WTC11 (cell line): ENCODE results near the gene HOXA9. TPM values are rescaled to one million over a fixed set of nuclear protein-coding genes. Genes with fewer than 3 reads are reported as not detected.

ENCODE experiments used
- ATAC-seq: fragments of 200-7000 bp; cut with Tn5 transposase; 2 replicates; pipeline ENCODE4 v1.10.0; 2021; ENCODE audit warnings: mild to moderate bottlenecking, moderate library complexity
- CTCF ChIA-PET: fragments of 300-600 bp; sonication (Branson Sonifier 250); formaldehyde crosslinking; loops from one replicate; lab custom pipeline; 2021; ENCODE audit warnings: antibody characterized with exemption; lab: Charles Lee
- POLR2A ChIA-PET: fragments of 350-600 bp; sonication (Branson Sonifier 250); formaldehyde crosslinking; loops from one replicate; lab custom pipeline; 2021; ENCODE audit warnings: antibody characterized with exemption; lab: Charles Lee
- DNase-seq: peaks from one replicate; pipeline ENCODE4 v3.0.0; 2021; ENCODE audit warnings: low spot score
- H3K27ac Mint-ChIP-seq: 2 replicates; pipeline ENCODE4 v1.8.0; 2021; ENCODE audit warnings: mixed read lengths
- H3K27me3 Mint-ChIP-seq: 2 replicates; pipeline ENCODE4 v1.8.0; 2021; ENCODE audit warnings: low read depth, mild to moderate bottlenecking, moderate library complexity, mixed read lengths
- H3K36me3 Mint-ChIP-seq: 2 replicates; pipeline ENCODE4 v1.8.0; 2021; ENCODE audit warnings: mixed read lengths
- H3K4me1 Mint-ChIP-seq: 2 replicates; pipeline ENCODE4 v1.8.0; 2022; ENCODE audit warnings: mixed read lengths
- H3K4me3 Mint-ChIP-seq: 2 replicates; pipeline ENCODE4 v1.8.0; 2021; ENCODE audit warnings: mild to moderate bottlenecking, moderate library complexity, mixed read lengths
- H3K9me3 Mint-ChIP-seq: 2 replicates; pipeline ENCODE4 v1.8.0; 2021; ENCODE audit warnings: mixed read lengths
- E2F1 ChIP-seq: sonication (generic); formaldehyde crosslinking; IDR thresholded peaks from 2 replicates; pipeline ENCODE4 v1.8.0; 2022; ENCODE audit warnings: mild to moderate bottlenecking, missing genetic modification reagents
- E2F4 ChIP-seq: sonication (generic); formaldehyde crosslinking; IDR thresholded peaks from 2 replicates; pipeline ENCODE4 v1.8.1; 2022; ENCODE audit warnings: low read depth, mild to moderate bottlenecking, moderate library complexity, missing genetic modification reagents, borderline replicate concordance
- E2F5 ChIP-seq: sonication (generic); formaldehyde crosslinking; IDR thresholded peaks from 2 replicates; pipeline ENCODE4 v1.8.1; 2022; ENCODE audit warnings: mild to moderate bottlenecking, moderate library complexity, missing genetic modification reagents
- JUN ChIP-seq: sonication (generic); formaldehyde crosslinking; IDR thresholded peaks from 2 replicates; pipeline ENCODE4 v1.8.0; 2023; ENCODE audit warnings: mild to moderate bottlenecking, missing genetic modification reagents
- MLX ChIP-seq: sonication (generic); formaldehyde crosslinking; IDR thresholded peaks from 2 replicates; pipeline ENCODE4 v1.8.1; 2023; ENCODE audit warnings: mild to moderate bottlenecking, missing genetic modification reagents, moderate library complexity
- PRRX2 ChIP-seq: fragments of 250-450 bp; sonication (Bioruptor Pico); IDR thresholded peaks from 2 replicates; pipeline ENCODE4 v1.8.0; 2021; ENCODE audit warnings: mild to moderate bottlenecking
- ZNF138 ChIP-seq: sonication (generic); formaldehyde crosslinking; conservative IDR thresholded peaks from 2 replicates; pipeline ENCODE4 v1.8.1; 2022; ENCODE audit warnings: mild to moderate bottlenecking, moderate library complexity, missing genetic modification reagents
- ZNF281 ChIP-seq: sonication (generic); formaldehyde crosslinking; IDR thresholded peaks from 2 replicates; pipeline ENCODE4 v1.8.0; 2023; ENCODE audit warnings: mild to moderate bottlenecking, missing genetic modification reagents
- ZNF671 ChIP-seq: fragments of 250-450 bp; sonication (Bioruptor Pico); IDR thresholded peaks from 2 replicates; pipeline ENCODE4 v1.8.0; 2021; ENCODE audit warnings: mild to moderate bottlenecking
- ZSCAN18 ChIP-seq: fragments of 250-450 bp; sonication (Bioruptor Pico); IDR thresholded peaks from 2 replicates; pipeline ENCODE4 v2.1.2; 2022; ENCODE audit warnings: mild to moderate bottlenecking, moderate library complexity
- total RNA-seq: library from RNA; stranded (reverse); gene quantifications from 3 replicates; pipeline ENCODE4 v1.2.3, GENCODE V29; 2021

Gene HOXA9
- total RNA-seq, 1 experiment from 2014 or later: not detected

GRCh38 chr7:27163288-27164044, 1.9 kb downstream of the HOXA9 start:
- ChIA-PET CTCF (interaction anchor here (0.8 to 3.1 kb wide), 2 partner anchors 12 to 20 kb away, joined by 5 to 74 read pairs; partner anchors contain the start of genes HOXA3 and HOXA5), POLR2A (no interaction called here)
- Mint-ChIP-seq H3K27me3 (peaks cover 100% of the 10 kb centered on the region), H3K4me1 (peaks cover 12% of the 10 kb centered on the region), H3K9me3 (no peaks in the 10 kb centered on the region), H3K36me3 (no peaks in the 10 kb centered on the region), H3K27ac (no peak overlapping the region), H3K4me3 (no peak overlapping the region)
- no peak for TF ChIP-seq MLX (CRISPR knock-in tag)
- TF ChIP-seq JUN: no peak
- TF ChIP-seq ZNF281 (CRISPR knock-in tag): no peak
- no peak for TF ChIP-seq ZNF671
- TF ChIP-seq E2F4 (CRISPR knock-in tag): no peak
- no peak for TF ChIP-seq E2F5 (CRISPR knock-in tag)
- no peak for TF ChIP-seq ZSCAN18 (CRISPR knock-in tag)
- ATAC-seq (no peak), DNase-seq (peak; percentile 11)

- TF ChIP-seq E2F1 (CRISPR knock-in tag) (no peak), PRRX2 (CRISPR knock-in tag) (no peak), ZNF138 (CRISPR knock-in tag) (no peak)
- Mint-ChIP-seq H3K36me3 (no peaks in the 10 kb centered on the region), H3K4me3 (no peak overlapping the region)
Observed at GRCh38 chr7:27162561-27163287, 2.6 kb downstream of the HOXA9 start.

More at GRCh38 chr7:27162561-27163287, 2.6 kb downstream of the HOXA9 start:
- POLR2A ChIA-PET: no interaction called here
- DNase-seq (no peak), ATAC-seq (no peak)
- H3K27ac Mint-ChIP-seq: no peak overlapping the region
- CTCF ChIA-PET: interaction anchor here (1.6 to 3.1 kb wide), 6 partner anchors 11 to 480 kb away, joined by 5 to 74 read pairs (median 28); partner anchors contain the start of genes HOXA3 and HOXA6
- H3K9me3 Mint-ChIP-seq: no peaks in the 10 kb centered on the region
- H3K4me1 Mint-ChIP-seq: peaks cover 11% of the 10 kb centered on the region
- peaks cover 100% of the 10 kb centered on the region for H3K27me3 Mint-ChIP-seq
